Stimulated activated CD4-positive, alpha-beta T cell treated with anti-CD3 and anti-CD28 coated beads, Interleukin-1b, Interleukin-23, amount 100 ng/mL, for 48 hours (primary cell): ENCODE data around the gene NPC1L1.

ENCODE experiments used
- DNase-seq: peaks from one replicate; pipeline ENCODE4 v3.0.0-alpha.2; 2020

NPC1L1 gene

GRCh38 chr7:44470628-44471245 is 70.4 kb downstream of the NPC1L1 start:
- DNase-seq = no peak

- no peak for DNase-seq
Measured at GRCh38 chr7:44470135-44470479, 71.0 kb downstream of the NPC1L1 start.

GRCh38 chr7:44469461-44470134 is 71.5 kb downstream of the NPC1L1 start:
- no peak for DNase-seq

GRCh38 chr7:44467217-44467548 is 73.9 kb downstream of the NPC1L1 start:
- no peak for DNase-seq

- peak; percentile 24 for DNase-seq
Measured at GRCh38 chr7:44466300-44467216, 74.6 kb downstream of the NPC1L1 start.

GRCh38 chr7:44465490-44465889 is 75.6 kb downstream of the NPC1L1 start:
- no peak for DNase-seq

GRCh38 chr7:44463169-44463808 is 77.8 kb downstream of the NPC1L1 start:
- DNase-seq = no peak
